Sigmoid colon (tissue), 4 donors: ENCODE measurements around the gene SPINK6.

Experiments
- EP300 ChIP-seq, 4 donors: sonication (generic); formaldehyde crosslinking; IDR thresholded peaks; one replicate each; pipeline ENCODE4 v1.6.1; 2017; ENCODE audit warnings: antibody characterized with exemption in 4 of 4
- POLR2A ChIP-seq, 2 donors: fragments of 450-650 bp; IDR thresholded peaks; one replicate each; pipeline ENCODE4 v1.6.1; 2016; ENCODE audit warnings: antibody characterized with exemption in 2 of 2, mild to moderate bottlenecking in 2 of 2, moderate library complexity in 2 of 2
- TF ChIP-seq, protein P1 (sequence below), 4 experiments: fragments of 450-650 bp in 3 of 4; fragments of 200-600 bp in 1 of 4; IDR thresholded peaks; one replicate each; pipeline ENCODE4 v1.5.1; 2016 to 2019; ENCODE audit warnings: antibody characterized with exemption in 4 of 4, mild to moderate bottlenecking in 3 of 4, moderate library complexity in 2 of 4

- no peak for TF ChIP-seq EP300 (IDR thresholded peaks at IDR 0.05)
- TF ChIP-seq POLR2A (IDR thresholded peaks at IDR 0.05): no peak
- TF ChIP-seq, protein P1, sequence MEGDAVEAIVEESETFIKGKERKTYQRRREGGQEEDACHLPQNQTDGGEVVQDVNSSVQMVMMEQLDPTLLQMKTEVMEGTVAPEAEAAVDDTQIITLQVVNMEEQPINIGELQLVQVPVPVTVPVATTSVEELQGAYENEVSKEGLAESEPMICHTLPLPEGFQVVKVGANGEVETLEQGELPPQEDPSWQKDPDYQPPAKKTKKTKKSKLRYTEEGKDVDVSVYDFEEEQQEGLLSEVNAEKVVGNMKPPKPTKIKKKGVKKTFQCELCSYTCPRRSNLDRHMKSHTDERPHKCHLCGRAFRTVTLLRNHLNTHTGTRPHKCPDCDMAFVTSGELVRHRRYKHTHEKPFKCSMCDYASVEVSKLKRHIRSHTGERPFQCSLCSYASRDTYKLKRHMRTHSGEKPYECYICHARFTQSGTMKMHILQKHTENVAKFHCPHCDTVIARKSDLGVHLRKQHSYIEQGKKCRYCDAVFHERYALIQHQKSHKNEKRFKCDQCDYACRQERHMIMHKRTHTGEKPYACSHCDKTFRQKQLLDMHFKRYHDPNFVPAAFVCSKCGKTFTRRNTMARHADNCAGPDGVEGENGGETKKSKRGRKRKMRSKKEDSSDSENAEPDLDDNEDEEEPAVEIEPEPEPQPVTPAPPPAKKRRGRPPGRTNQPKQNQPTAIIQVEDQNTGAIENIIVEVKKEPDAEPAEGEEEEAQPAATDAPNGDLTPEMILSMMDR (IDR thresholded peaks at IDR 0.05): no peak
Measured at GRCh38 chr5:148201151-148201550, 1.7 kb upstream of the SPINK6 start.
